ENCODE measurements around the gene C17orf78. TPM values are rescaled to one million over a fixed set of nuclear protein-coding genes. Genes with fewer than 3 reads are reported as not detected.

C17orf78 gene
- total RNA-seq, 1 experiment from 2014 or later: not detected

DNA sequence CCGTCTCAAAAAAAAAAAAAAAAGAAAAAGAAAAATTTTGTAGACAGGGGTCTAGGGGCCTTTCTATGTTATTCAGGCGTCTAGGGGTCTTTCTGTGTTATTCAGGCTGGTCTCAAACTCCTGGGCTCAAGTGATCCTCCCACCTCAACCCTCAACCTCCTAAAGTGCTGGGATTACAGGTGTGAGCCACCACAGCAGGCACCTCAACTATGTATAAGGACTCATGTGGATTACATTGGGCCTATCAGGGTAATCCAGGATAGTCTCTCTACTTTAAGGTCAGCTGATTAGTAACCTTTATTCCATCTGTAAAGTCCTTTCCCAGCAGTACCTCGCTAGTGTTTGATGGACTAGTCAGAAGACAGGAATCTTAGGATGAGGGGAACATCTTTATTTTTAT, 53.3 kb downstream of the C17orf78 start:
- no TSS peak for BruUV-seq (replicated peaks)
- intact Hi-C loops (cut with micrococcal nuclease): no loop called here
- peak overlapping the region; percentile 88 for H3K27ac Mint-ChIP-seq (ENCODE audit: low read depth, unreplicated experiment)
- H3K4me3 Mint-ChIP-seq (ENCODE audit: unreplicated experiment): no peak overlapping the region
- peaks cover 62% of the 10 kb centered on the region for H3K36me3 Mint-ChIP-seq (ENCODE audit: insufficient read depth, unreplicated experiment)
- H3K9me3 Mint-ChIP-seq (ENCODE audit: unreplicated experiment): no peaks in the 10 kb centered on the region
- CTCF ChIA-PET: interaction anchor here (1.4 kb wide), 1 partner anchor 10 kb away, joined by 5 read pairs; no protein-coding TSS in a partner anchor
- peaks cover 10% of the 10 kb centered on the region for H3K4me1 Mint-ChIP-seq (ENCODE audit: insufficient read depth, unreplicated experiment)
- TF ChIP-seq, protein P1, sequence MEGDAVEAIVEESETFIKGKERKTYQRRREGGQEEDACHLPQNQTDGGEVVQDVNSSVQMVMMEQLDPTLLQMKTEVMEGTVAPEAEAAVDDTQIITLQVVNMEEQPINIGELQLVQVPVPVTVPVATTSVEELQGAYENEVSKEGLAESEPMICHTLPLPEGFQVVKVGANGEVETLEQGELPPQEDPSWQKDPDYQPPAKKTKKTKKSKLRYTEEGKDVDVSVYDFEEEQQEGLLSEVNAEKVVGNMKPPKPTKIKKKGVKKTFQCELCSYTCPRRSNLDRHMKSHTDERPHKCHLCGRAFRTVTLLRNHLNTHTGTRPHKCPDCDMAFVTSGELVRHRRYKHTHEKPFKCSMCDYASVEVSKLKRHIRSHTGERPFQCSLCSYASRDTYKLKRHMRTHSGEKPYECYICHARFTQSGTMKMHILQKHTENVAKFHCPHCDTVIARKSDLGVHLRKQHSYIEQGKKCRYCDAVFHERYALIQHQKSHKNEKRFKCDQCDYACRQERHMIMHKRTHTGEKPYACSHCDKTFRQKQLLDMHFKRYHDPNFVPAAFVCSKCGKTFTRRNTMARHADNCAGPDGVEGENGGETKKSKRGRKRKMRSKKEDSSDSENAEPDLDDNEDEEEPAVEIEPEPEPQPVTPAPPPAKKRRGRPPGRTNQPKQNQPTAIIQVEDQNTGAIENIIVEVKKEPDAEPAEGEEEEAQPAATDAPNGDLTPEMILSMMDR (IDR thresholded peaks at IDR 0.05; ENCODE audit: unreplicated experiment): no peak
- POLR2A ChIA-PET: interaction anchor here (2.0 to 9.3 kb wide), 5 partner anchors 21 to 68 kb away, joined by 7 to 130 read pairs (median 31); partner anchors contain the start of genes ACACA, DUSP14 and TADA2A
- H3K27me3 Mint-ChIP-seq (ENCODE audit: insufficient read depth, unreplicated experiment): no peaks in the 10 kb centered on the region
- DNase-seq (ENCODE audit: unreplicated experiment): no peak

DNA sequence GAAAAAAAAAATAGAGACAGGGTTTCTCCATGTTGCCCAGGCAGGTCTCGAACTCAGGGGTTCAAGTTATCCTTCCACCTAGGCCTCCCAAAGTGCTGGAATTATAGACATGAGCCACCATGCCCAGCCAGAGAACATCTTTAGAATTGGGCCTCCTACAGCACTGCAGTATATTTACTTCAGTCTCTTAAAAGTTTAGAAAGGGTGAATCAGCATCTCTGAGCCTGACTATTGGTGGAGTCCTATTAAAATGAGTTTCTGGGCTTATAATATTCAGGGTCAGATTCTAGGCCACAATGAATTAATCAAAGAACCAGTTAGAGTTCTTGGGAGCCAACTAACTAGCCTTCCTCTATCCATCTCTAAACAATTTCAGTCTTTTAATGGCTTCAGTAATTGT, 53.7 kb downstream of the C17orf78 start:
- DNase-seq (ENCODE audit: unreplicated experiment): no peak
- H3K36me3 Mint-ChIP-seq (ENCODE audit: insufficient read depth, unreplicated experiment): peaks cover 58% of the 10 kb centered on the region
- no peaks in the 10 kb centered on the region for H3K9me3 Mint-ChIP-seq (ENCODE audit: unreplicated experiment)
- ChIA-PET CTCF (interaction anchor here (0.6 to 1.4 kb wide), 4 partner anchors 9 to 21 kb away, joined by 3 to 5 read pairs (median 4); no protein-coding TSS in a partner anchor), POLR2A (interaction anchor here (0.8 to 9.3 kb wide), 18 partner anchors 9 to 141 kb away, joined by 3 to 130 read pairs (median 8); partner anchors contain the start of genes ACACA, DUSP14 and TADA2A)
- H3K4me3 Mint-ChIP-seq (ENCODE audit: unreplicated experiment): no peak overlapping the region
- no TSS peak for BruUV-seq (replicated peaks)
- H3K4me1 Mint-ChIP-seq (ENCODE audit: insufficient read depth, unreplicated experiment): peaks cover 10% of the 10 kb centered on the region
- H3K27ac Mint-ChIP-seq (ENCODE audit: low read depth, unreplicated experiment): peak overlapping the region; percentile 88
- H3K27me3 Mint-ChIP-seq (ENCODE audit: insufficient read depth, unreplicated experiment): no peaks in the 10 kb centered on the region
- intact Hi-C loops (cut with micrococcal nuclease): no loop called here
- TF ChIP-seq, protein P1 (IDR thresholded peaks at IDR 0.05; ENCODE audit: unreplicated experiment): no peak

DNA sequence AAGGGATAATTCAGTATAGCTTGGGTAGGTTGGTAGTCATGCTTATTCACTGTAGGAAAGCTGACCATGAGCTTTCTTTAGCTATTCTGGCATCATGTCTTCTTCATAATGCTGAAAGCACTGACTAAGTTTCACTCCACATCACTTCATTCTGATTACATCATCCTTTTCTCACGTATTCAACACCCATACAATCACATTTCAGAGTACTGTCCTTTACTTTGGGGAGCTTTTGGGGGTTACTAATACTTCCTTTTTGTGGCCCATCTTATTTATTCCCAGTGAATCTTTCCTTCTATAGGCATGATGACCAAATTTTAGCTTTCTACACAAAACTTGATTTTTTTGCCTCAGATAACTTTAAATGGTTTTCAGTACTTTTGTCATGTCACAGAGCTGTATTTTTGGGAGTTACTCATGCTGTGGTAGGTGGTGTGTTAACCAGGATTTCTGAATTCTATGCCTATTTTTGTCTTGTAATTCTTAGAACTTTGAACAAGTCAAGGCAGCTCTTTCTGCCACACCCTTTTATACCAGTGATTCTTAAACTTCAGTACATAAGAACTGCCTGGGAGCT, 54.4 kb downstream of the C17orf78 start:
- Mint-ChIP-seq H3K27me3 (ENCODE audit: insufficient read depth, unreplicated experiment) (no peaks in the 10 kb centered on the region), H3K36me3 (ENCODE audit: insufficient read depth, unreplicated experiment) (peaks cover 51% of the 10 kb centered on the region), H3K4me1 (ENCODE audit: insufficient read depth, unreplicated experiment) (peaks cover 10% of the 10 kb centered on the region), H3K9me3 (ENCODE audit: unreplicated experiment) (no peaks in the 10 kb centered on the region), H3K27ac (ENCODE audit: low read depth, unreplicated experiment) (peak overlapping the region; percentile 88), H3K4me3 (ENCODE audit: unreplicated experiment) (peak overlapping the region; percentile 17)
- no TSS peak for BruUV-seq (replicated peaks)
- POLR2A ChIA-PET: interaction anchor here (0.8 to 9.3 kb wide), 22 partner anchors 9 to 162 kb away, joined by 3 to 130 read pairs (median 5); partner anchors contain the start of genes ACACA, DUSP14 and TADA2A
- intact Hi-C loops (cut with micrococcal nuclease): no loop called here
- peak; percentile 59 for DNase-seq (ENCODE audit: unreplicated experiment)
- CTCF ChIA-PET: interaction anchor here (0.5 to 1.4 kb wide), 10 partner anchors 9 to 116 kb away, joined by 3 to 5 read pairs (median 4); no protein-coding TSS in a partner anchor
- TF ChIP-seq, protein P1 (IDR thresholded peaks at IDR 0.05; ENCODE audit: unreplicated experiment): no peak

DNA sequence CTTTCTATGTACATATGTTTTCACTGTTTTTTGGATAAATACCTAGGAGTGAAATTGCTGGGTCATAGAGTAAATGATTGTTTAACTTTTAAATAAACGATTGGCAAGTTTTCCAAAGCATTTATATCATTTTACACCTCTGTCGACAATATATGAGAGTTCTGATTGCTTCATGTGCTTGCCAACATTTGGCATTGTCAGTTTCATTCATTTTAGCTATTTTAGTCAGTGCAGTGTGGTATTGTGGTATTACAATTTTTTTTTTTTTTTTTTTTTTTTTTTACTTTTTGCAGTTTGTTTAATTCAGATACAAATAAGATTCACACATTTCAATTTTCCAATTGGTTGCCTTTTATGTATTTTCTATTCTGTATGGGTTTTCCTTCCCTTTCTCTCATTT, 56.9 kb downstream of the C17orf78 start:
- TF ChIP-seq, protein P1 (IDR thresholded peaks at IDR 0.05; ENCODE audit: unreplicated experiment): no peak
- H3K27me3 Mint-ChIP-seq (ENCODE audit: insufficient read depth, unreplicated experiment): no peaks in the 10 kb centered on the region
- ChIA-PET POLR2A (interaction anchor here (1.4 to 9.3 kb wide), 2 partner anchors 25 to 59 kb away, joined by 4 to 111 read pairs; partner anchors contain the start of genes ACACA and TADA2A), CTCF (interaction anchor here (0.9 kb wide), 1 partner anchor 14 kb away, joined by 4 read pairs; no protein-coding TSS in a partner anchor)
- H3K36me3 Mint-ChIP-seq (ENCODE audit: insufficient read depth, unreplicated experiment): peaks cover 48% of the 10 kb centered on the region
- peaks cover 10% of the 10 kb centered on the region for H3K4me1 Mint-ChIP-seq (ENCODE audit: insufficient read depth, unreplicated experiment)
- no peak overlapping the region for H3K27ac Mint-ChIP-seq (ENCODE audit: low read depth, unreplicated experiment)
- BruUV-seq (replicated peaks): no TSS peak
- DNase-seq (ENCODE audit: unreplicated experiment): no peak
- no peak overlapping the region for H3K4me3 Mint-ChIP-seq (ENCODE audit: unreplicated experiment)
- intact Hi-C loops (cut with micrococcal nuclease): no loop called here
- no peaks in the 10 kb centered on the region for H3K9me3 Mint-ChIP-seq (ENCODE audit: unreplicated experiment)
